Caco-2 (cell line): ENCODE data around the gene ANKRD44. TPM values are rescaled to one million over a fixed set of nuclear protein-coding genes. Genes with fewer than 3 reads are reported as not detected.

Experiments
- BruUV-seq: library from RNA; stranded (reverse); fragments of 400-500 nt; replicated peaks from 2 replicates; lab custom pipeline; 2021; lab: Mats Ljungman, UMichigan
- CTCF ChIA-PET: fragments of 300-600 bp; sonication (Branson Sonifier 250); formaldehyde crosslinking; loops from one replicate; lab custom pipeline; 2022; ENCODE audit warnings: antibody characterized with exemption; lab: Charles Lee
- POLR2A ChIA-PET: fragments of 300-600 bp; sonication (Branson Sonifier 250); formaldehyde crosslinking; loops from one replicate; lab custom pipeline; 2022; ENCODE audit warnings: antibody characterized with exemption; lab: Charles Lee
- DNase-seq, 2 experiments: peaks; one replicate each; pipeline versions ENCODE4 v3.0.0 to v3.0.0-alpha.2; 2020 to 2022
- H3K27me3 ChIP-seq: replicated peaks from 2 replicates; pipeline ENCODE4 v1.6.0; 2011; ENCODE audit warnings: low read length; ENCODE audit not compliant: control insufficient read depth, insufficient read depth
- H3K36me3 ChIP-seq: 2 replicates; pipeline ENCODE4 v1.5.1; 2011; ENCODE audit warnings: low read length; ENCODE audit not compliant: control insufficient read depth, insufficient read depth
- H3K4me1 ChIP-seq: fragments of 250-450 bp; sonication (Bioruptor Pico); 2 replicates; pipeline ENCODE4 v1.5.1; 2020; ENCODE audit warnings: mild to moderate bottlenecking
- H3K4me3 ChIP-seq: 2 replicates; pipeline ENCODE4 v1.5.1; 2011; ENCODE audit warnings: low read depth, mild to moderate bottlenecking, control low read depth, low read length
- H3K9me3 ChIP-seq: fragments of 250-450 bp; sonication (Bioruptor Pico); 2 replicates; pipeline ENCODE4 v1.5.1; 2020; ENCODE audit warnings: mild to moderate bottlenecking, moderate library complexity
- H3K27ac Mint-ChIP-seq: one replicate; pipeline ENCODE4 v1.8.0; 2022; ENCODE audit warnings: mixed read lengths; ENCODE audit not compliant: unreplicated experiment
- H3K27me3 Mint-ChIP-seq: one replicate; pipeline ENCODE4 v1.8.0; 2022; ENCODE audit warnings: mixed read lengths; ENCODE audit not compliant: insufficient read depth, unreplicated experiment
- H3K36me3 Mint-ChIP-seq: one replicate; pipeline ENCODE4 v1.8.0; 2022; ENCODE audit warnings: mild to moderate bottlenecking, mixed read lengths; ENCODE audit not compliant: insufficient read depth, unreplicated experiment
- H3K4me1 Mint-ChIP-seq: one replicate; pipeline ENCODE4 v1.8.0; 2022; ENCODE audit warnings: low read depth, mixed read lengths; ENCODE audit not compliant: unreplicated experiment
- H3K4me3 Mint-ChIP-seq: one replicate; pipeline ENCODE4 v1.8.0; 2022; ENCODE audit warnings: mild to moderate bottlenecking, moderate library complexity, mixed read lengths; ENCODE audit not compliant: unreplicated experiment
- H3K9me3 Mint-ChIP-seq: one replicate; pipeline ENCODE4 v1.8.0; 2022; ENCODE audit warnings: mixed read lengths; ENCODE audit not compliant: unreplicated experiment
- CTCF ChIP-seq, 2 experiments: fragments of 200-600 bp in 1 of 2; IDR thresholded peaks; 1 replicate in 1 of 2; 2 replicates in 1 of 2; pipeline versions ENCODE4 v1.5.1 to v1.8.0; 2011 to 2022; ENCODE audit warnings: antibody characterized with exemption in 1 of 2, control low read depth in 1 of 2, inconsistent platforms in 1 of 2, low read depth in 1 of 2, low read length in 1 of 2, mild to moderate bottlenecking in 1 of 2, moderate library complexity in 1 of 2; ENCODE audit not compliant: insufficient read depth in 1 of 2, severe bottlenecking in 1 of 2, unreplicated experiment in 1 of 2
- intact Hi-C: fragments of 100-400 bp; cut with micrococcal nuclease; formaldehyde crosslinking; loops from one replicate; pipeline ENCODE4 v1.10.0; 2022; ENCODE audit not compliant: unreplicated experiment
- total RNA-seq: library from RNA; stranded (reverse); gene quantifications from 2 replicates; pipeline ENCODE4 v1.2.3, GENCODE V29; 2022

Gene ANKRD44
- total RNA-seq, 1 experiment from 2014 or later, result 1.0 TPM

- intact Hi-C loops, result no loop called here
- no peak for TF ChIP-seq CTCF (IDR thresholded peaks at IDR 0.05; ENCODE audit: insufficient read depth in 1 of 2, low read depth in 1 of 2, low read length in 1 of 2, severe bottlenecking in 1 of 2, unreplicated experiment in 1 of 2)
Measured at GRCh38 chr2:197097578-197098366, 212.8 kb downstream of the ANKRD44 start.

GRCh38 chr2:197096649-197097048 lies 213.9 kb downstream of the ANKRD44 start:
- no peak overlapping the region for H3K4me3 Mint-ChIP-seq
- no peak for TF ChIP-seq CTCF (IDR thresholded peaks at IDR 0.05; ENCODE audit: insufficient read depth in 1 of 2, low read depth in 1 of 2, low read length in 1 of 2, severe bottlenecking in 1 of 2, unreplicated experiment in 1 of 2)
- peaks cover 11% of the 10 kb centered on the region for H3K27me3 Mint-ChIP-seq
- ChIA-PET POLR2A (no interaction called here), CTCF (no interaction called here)
- no peaks in the 10 kb centered on the region for H3K4me1 ChIP-seq
- BruUV-seq, result no TSS peak
- no peak for DNase-seq
- no peaks in the 10 kb centered on the region for H3K9me3 ChIP-seq
- no peak overlapping the region for H3K4me3 ChIP-seq
- H3K27me3 ChIP-seq, result no peaks in the 10 kb centered on the region
- no peaks in the 10 kb centered on the region for H3K36me3 ChIP-seq
- no peaks in the 10 kb centered on the region for H3K9me3 Mint-ChIP-seq
- H3K36me3 Mint-ChIP-seq, result no peaks in the 10 kb centered on the region
- no peaks in the 10 kb centered on the region for H3K4me1 Mint-ChIP-seq
- no peak overlapping the region for H3K27ac Mint-ChIP-seq
- intact Hi-C loops, result no loop called here

More at GRCh38 chr2:197097578-197098366, 212.8 kb downstream of the ANKRD44 start:
- no peaks in the 10 kb centered on the region for H3K36me3 ChIP-seq
- H3K4me1 Mint-ChIP-seq, result no peaks in the 10 kb centered on the region
- no peak overlapping the region for H3K27ac Mint-ChIP-seq
- no peaks in the 10 kb centered on the region for H3K27me3 ChIP-seq
- BruUV-seq, result no TSS peak
- H3K9me3 Mint-ChIP-seq, result no peaks in the 10 kb centered on the region
- H3K36me3 Mint-ChIP-seq, result no peaks in the 10 kb centered on the region
- H3K4me1 ChIP-seq, result no peaks in the 10 kb centered on the region
- H3K4me3 Mint-ChIP-seq, result no peak overlapping the region
- ChIA-PET CTCF (no interaction called here), POLR2A (no interaction called here)
- H3K27me3 Mint-ChIP-seq, result peaks cover 11% of the 10 kb centered on the region
- DNase-seq, result no peak
- no peak overlapping the region for H3K4me3 ChIP-seq
- H3K9me3 ChIP-seq, result no peaks in the 10 kb centered on the region; the same call in 1 of the 2 replicates

- CTCF ChIA-PET, result no interaction called here
Measured at GRCh38 chr2:197092431-197092830, 218.1 kb downstream of the ANKRD44 start.

More at GRCh38 chr2:197092431-197092830, 218.1 kb downstream of the ANKRD44 start:
- POLR2A ChIA-PET, result no interaction called here
- peaks cover 7% of the 10 kb centered on the region for H3K27me3 Mint-ChIP-seq
- no peaks in the 10 kb centered on the region for H3K9me3 Mint-ChIP-seq
- H3K4me1 Mint-ChIP-seq, result no peaks in the 10 kb centered on the region
- no peaks in the 10 kb centered on the region for H3K9me3 ChIP-seq
- no peak for DNase-seq
- H3K4me3 Mint-ChIP-seq, result no peak overlapping the region
- BruUV-seq, result no TSS peak
- H3K27ac Mint-ChIP-seq, result no peak overlapping the region
- no peak for TF ChIP-seq CTCF (IDR thresholded peaks at IDR 0.05; ENCODE audit: insufficient read depth in 1 of 2, low read depth in 1 of 2, low read length in 1 of 2, severe bottlenecking in 1 of 2, unreplicated experiment in 1 of 2)
- H3K36me3 ChIP-seq, result no peaks in the 10 kb centered on the region
- H3K36me3 Mint-ChIP-seq, result no peaks in the 10 kb centered on the region
- no peaks in the 10 kb centered on the region for H3K27me3 ChIP-seq
- H3K4me1 ChIP-seq, result no peaks in the 10 kb centered on the region
- intact Hi-C loops, result no loop called here
- H3K4me3 ChIP-seq, result no peak overlapping the region
